ENCODE results near the gene NIPBL. TPM values are rescaled to one million over a fixed set of nuclear protein-coding genes. Genes with fewer than 3 reads are reported as not detected.

The NIPBL gene
- total RNA-seq, 1 donor from 2014 or later, result 63.0 TPM

DNA sequence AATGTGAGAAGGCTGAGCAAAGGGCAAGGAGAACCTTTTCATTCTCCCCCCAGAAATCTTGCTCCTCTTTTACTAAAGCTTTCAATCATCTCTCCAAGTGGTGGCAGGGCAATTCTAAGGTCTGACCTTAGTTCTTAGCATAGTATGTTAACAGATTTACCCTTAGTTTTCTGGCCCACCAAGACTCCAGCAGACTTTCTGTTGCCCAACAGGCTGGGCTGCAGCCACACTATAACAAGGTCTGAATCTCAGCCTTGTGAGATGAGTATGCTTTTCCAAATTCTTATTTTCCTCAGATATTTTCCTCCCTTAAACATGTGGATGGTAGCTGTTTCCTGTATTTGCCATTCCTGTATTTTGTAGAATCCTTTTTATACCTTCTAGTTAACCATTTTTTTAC, 69.5 kb downstream of the NIPBL start:
- intact Hi-C loops (cut with DNase I), result no loop called here
- no peaks in the 10 kb centered on the region for H3K27me3 ChIP-seq
- H3K4me1 ChIP-seq, result peaks cover 37% of the 10 kb centered on the region
- no peaks in the 10 kb centered on the region for H3K9me3 ChIP-seq
- H3K4me3 ChIP-seq, result no peak overlapping the region
- H3K27ac ChIP-seq, result no peak overlapping the region
- no peak for ATAC-seq
- no peaks in the 10 kb centered on the region for H3K36me3 ChIP-seq
- TF ChIP-seq, protein P1, sequence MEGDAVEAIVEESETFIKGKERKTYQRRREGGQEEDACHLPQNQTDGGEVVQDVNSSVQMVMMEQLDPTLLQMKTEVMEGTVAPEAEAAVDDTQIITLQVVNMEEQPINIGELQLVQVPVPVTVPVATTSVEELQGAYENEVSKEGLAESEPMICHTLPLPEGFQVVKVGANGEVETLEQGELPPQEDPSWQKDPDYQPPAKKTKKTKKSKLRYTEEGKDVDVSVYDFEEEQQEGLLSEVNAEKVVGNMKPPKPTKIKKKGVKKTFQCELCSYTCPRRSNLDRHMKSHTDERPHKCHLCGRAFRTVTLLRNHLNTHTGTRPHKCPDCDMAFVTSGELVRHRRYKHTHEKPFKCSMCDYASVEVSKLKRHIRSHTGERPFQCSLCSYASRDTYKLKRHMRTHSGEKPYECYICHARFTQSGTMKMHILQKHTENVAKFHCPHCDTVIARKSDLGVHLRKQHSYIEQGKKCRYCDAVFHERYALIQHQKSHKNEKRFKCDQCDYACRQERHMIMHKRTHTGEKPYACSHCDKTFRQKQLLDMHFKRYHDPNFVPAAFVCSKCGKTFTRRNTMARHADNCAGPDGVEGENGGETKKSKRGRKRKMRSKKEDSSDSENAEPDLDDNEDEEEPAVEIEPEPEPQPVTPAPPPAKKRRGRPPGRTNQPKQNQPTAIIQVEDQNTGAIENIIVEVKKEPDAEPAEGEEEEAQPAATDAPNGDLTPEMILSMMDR (IDR thresholded peaks at IDR 0.05), result no peak
- DNase-seq, result no peak

GRCh38 chr5:36948041-36948440, 71.5 kb downstream of the NIPBL start:
- no peaks in the 10 kb centered on the region for H3K27me3 ChIP-seq
- H3K9me3 ChIP-seq, result no peaks in the 10 kb centered on the region
- peaks cover 43% of the 10 kb centered on the region for H3K4me1 ChIP-seq
- no peak overlapping the region for H3K27ac ChIP-seq
- ATAC-seq, result peak; percentile 44
- intact Hi-C loops (cut with DNase I), result no loop called here
- DNase-seq, result no peak
- TF ChIP-seq, protein P1 (IDR thresholded peaks at IDR 0.05), result no peak
- H3K36me3 ChIP-seq, result no peaks in the 10 kb centered on the region
- H3K4me3 ChIP-seq, result no peak overlapping the region

DNA sequence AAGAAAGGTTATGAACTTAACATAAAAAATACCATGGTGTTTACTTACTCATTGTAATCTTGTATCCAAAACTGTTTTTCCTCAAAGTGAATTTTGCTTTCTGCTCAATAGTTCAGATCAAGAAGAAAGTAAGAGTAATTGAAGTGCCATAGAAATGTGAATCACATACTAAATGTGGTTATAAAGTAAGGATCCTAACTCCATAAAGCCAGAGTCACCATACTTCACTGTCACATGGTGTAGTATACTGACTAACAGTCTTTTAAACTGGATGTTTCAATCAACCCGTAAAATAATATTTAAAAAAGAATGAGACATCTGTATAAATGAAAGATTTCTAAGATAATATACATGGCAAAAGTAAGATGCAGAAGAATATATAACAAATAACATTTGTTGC, 72.1 kb downstream of the NIPBL start:
- Histone ChIP-seq H3K27ac (no peak overlapping the region), H3K4me1 (peaks cover 48% of the 10 kb centered on the region), H3K9me3 (no peaks in the 10 kb centered on the region), H3K36me3 (no peaks in the 10 kb centered on the region), H3K4me3 (no peak overlapping the region), H3K27me3 (no peaks in the 10 kb centered on the region)
- ATAC-seq (no peak), DNase-seq (no peak)
- TF ChIP-seq, protein P1 (IDR thresholded peaks at IDR 0.05), result no peak
- intact Hi-C loops (cut with DNase I), result no loop called here

GRCh38 chr5:36949593-36949992, 73.0 kb downstream of the NIPBL start:
- Histone ChIP-seq H3K27ac (no peak overlapping the region), H3K4me1 (peaks cover 48% of the 10 kb centered on the region), H3K9me3 (no peaks in the 10 kb centered on the region), H3K36me3 (no peaks in the 10 kb centered on the region), H3K4me3 (no peak overlapping the region), H3K27me3 (no peaks in the 10 kb centered on the region)
- intact Hi-C loops (cut with DNase I), result no loop called here
- TF ChIP-seq, protein P1 (IDR thresholded peaks at IDR 0.05), result no peak
- ATAC-seq, result no peak
- DNase-seq, result no peak

DNA sequence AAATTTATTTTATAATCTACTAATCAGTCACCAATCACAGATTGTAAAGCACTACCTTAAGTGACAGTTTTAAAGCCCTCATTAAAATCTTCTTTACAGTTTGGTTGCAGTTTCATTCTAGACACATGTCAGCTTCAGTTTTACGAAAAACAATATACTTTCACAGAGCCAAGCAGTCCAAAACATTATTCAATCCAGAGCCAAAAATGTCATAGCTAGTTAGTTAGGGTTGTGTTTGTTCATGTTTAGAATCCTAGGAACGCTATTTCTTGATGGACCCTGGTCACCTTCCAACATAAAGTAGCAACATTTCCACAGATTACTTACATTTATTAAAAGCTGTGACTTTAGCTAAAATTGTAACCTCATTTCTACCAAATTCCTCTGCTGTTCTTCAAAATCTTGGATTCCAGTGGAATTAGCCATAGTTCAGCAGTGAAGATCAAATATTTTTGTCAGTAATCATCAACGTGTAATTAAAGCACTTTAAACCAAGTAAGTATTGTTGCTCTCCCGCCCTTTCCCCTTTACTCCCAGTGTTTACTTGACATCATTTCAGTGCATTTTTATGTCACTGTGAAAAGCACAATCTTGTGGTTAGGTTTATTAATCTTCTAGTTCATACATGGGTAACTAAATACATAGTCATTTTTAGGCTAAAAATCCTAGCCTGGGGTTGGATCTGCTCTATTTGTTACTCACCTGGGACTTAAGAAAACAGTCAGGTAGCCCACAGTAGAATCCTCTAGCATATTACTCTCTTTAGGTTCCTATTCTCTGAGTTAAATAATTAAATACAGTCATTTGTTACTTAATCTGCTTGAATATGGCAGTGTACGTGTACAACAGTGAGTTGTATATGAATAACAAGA, 74.3 kb downstream of the NIPBL start:
- no peak for DNase-seq
- H3K4me3 ChIP-seq, result no peak overlapping the region
- intact Hi-C loops (cut with DNase I), result no loop called here
- H3K9me3 ChIP-seq, result no peaks in the 10 kb centered on the region
- no peak for ATAC-seq
- H3K27me3 ChIP-seq, result no peaks in the 10 kb centered on the region
- TF ChIP-seq, protein P1 (IDR thresholded peaks at IDR 0.05), result no peak
- H3K4me1 ChIP-seq, result peaks cover 48% of the 10 kb centered on the region
- no peak overlapping the region for H3K27ac ChIP-seq
- H3K36me3 ChIP-seq, result no peaks in the 10 kb centered on the region
